PC-9 (cell line): ENCODE results near the gene DISC1. TPM values are rescaled to one million over a fixed set of nuclear protein-coding genes. Genes with fewer than 3 reads are reported as not detected.

Experiments used
- BruUV-seq: library from RNA; stranded (reverse); fragments of 400-500 nt; replicated peaks from 2 replicates; lab custom pipeline; 2021; lab: Mats Ljungman, UMichigan
- CTCF ChIA-PET: fragments of 300-600 bp; sonication (Branson Sonifier 250); formaldehyde crosslinking; loops from one replicate; lab custom pipeline; 2022; ENCODE audit warnings: antibody characterized with exemption; lab: Charles Lee
- POLR2A ChIA-PET: fragments of 300-600 bp; sonication (Branson Sonifier 250); formaldehyde crosslinking; loops from one replicate; lab custom pipeline; 2022; ENCODE audit warnings: antibody characterized with exemption; ENCODE audit not compliant: unreplicated experiment; lab: Charles Lee
- DNase-seq, 2 experiments: peaks; one replicate each; pipeline versions ENCODE4 v3.0.0 to v3.0.0-alpha.2; 2015 to 2022; ENCODE audit warnings: mixed read lengths in 1 of 2
- H2AFZ ChIP-seq: fragments of 200-600 bp; sonication (generic); 2 replicates; pipeline ENCODE4 v1.8.1; 2017; ENCODE audit warnings: antibody characterized with exemption
- H3F3A ChIP-seq: fragments of 200-600 bp; sonication (generic); 2 replicates; pipeline ENCODE4 v1.8.1; 2017; ENCODE audit warnings: antibody characterized with exemption, mild to moderate bottlenecking, low read depth; ENCODE audit not compliant: insufficient read depth
- H3K27ac ChIP-seq: fragments of 200-600 bp; sonication (generic); 2 replicates; pipeline ENCODE4 v1.6.1; 2016; ENCODE audit warnings: mixed run types
- H3K27me3 ChIP-seq: fragments of 200-600 bp; sonication (generic); 2 replicates; pipeline ENCODE4 v1.6.1; 2016; ENCODE audit warnings: low read depth, mixed run types; ENCODE audit not compliant: insufficient read depth
- H3K36me3 ChIP-seq: fragments of 200-600 bp; sonication (generic); 2 replicates; pipeline ENCODE4 v1.6.1; 2016; ENCODE audit warnings: low read depth, mixed run types
- H3K4me1 ChIP-seq: fragments of 200-600 bp; sonication (generic); replicated peaks from 2 replicates; pipeline ENCODE4 v1.6.1; 2016; ENCODE audit warnings: mixed run types; ENCODE audit not compliant: insufficient read depth
- H3K4me2 ChIP-seq: fragments of 200-600 bp; sonication (generic); 2 replicates; pipeline ENCODE4 v1.6.1; 2017; ENCODE audit warnings: mixed run types
- H3K4me3 ChIP-seq: fragments of 200-600 bp; sonication (generic); 2 replicates; pipeline ENCODE4 v1.6.1; 2016; ENCODE audit warnings: mixed run types
- H3K79me2 ChIP-seq: fragments of 200-600 bp; sonication (generic); 2 replicates; pipeline ENCODE4 v1.6.1; 2017; ENCODE audit warnings: low read depth, mixed run types
- H3K9me2 ChIP-seq: fragments of 200-600 bp; sonication (generic); 2 replicates; pipeline ENCODE4 v1.8.1; 2017; ENCODE audit warnings: mild to moderate bottlenecking; ENCODE audit not compliant: insufficient read depth
- H3K9me3 ChIP-seq: fragments of 200-600 bp; sonication (generic); 2 replicates; pipeline ENCODE4 v1.8.1; 2016; ENCODE audit warnings: low read depth; ENCODE audit not compliant: insufficient read depth
- H4K20me1 ChIP-seq: fragments of 200-600 bp; sonication (generic); 2 replicates; pipeline ENCODE4 v1.8.1; 2017; ENCODE audit not compliant: insufficient read depth
- CTCF ChIP-seq: fragments of 200-600 bp; sonication (generic); conservative IDR thresholded peaks from 2 replicates; pipeline ENCODE4 v1.6.1; 2017; ENCODE audit warnings: mixed run types, antibody characterized with exemption, mild to moderate bottlenecking, moderate library complexity
- EZH2 ChIP-seq: fragments of 200-600 bp; sonication (generic); IDR thresholded peaks from 2 replicates; pipeline ENCODE4 v1.8.0; 2017; ENCODE audit warnings: antibody characterized with exemption, low read depth
- intact Hi-C: fragments of 100-400 bp; cut with micrococcal nuclease; formaldehyde crosslinking; loops from one replicate; pipeline ENCODE4 v1.10.0; 2022; ENCODE audit not compliant: unreplicated experiment
- total RNA-seq: library from RNA; stranded (reverse); gene quantifications from 2 replicates; pipeline ENCODE4 v1.2.3, GENCODE V29; 2021

DISC1 gene
- total RNA-seq, 1 experiment from 2014 or later: 7.4 TPM

- intact Hi-C loops: no loop called here
Measured at GRCh38 chr1:231882790-231883189, 256.2 kb downstream of the DISC1 start.

GRCh38 chr1:231883382-231883781 is 256.8 kb downstream of the DISC1 start:
- Histone ChIP-seq H3K27me3 (no peaks in the 10 kb centered on the region), H3K27ac (no peak overlapping the region), H3K36me3 (no peaks in the 10 kb centered on the region), H3K4me2 (no peak overlapping the region), H3K4me3 (no peak overlapping the region), H3K79me2 (no peaks in the 10 kb centered on the region), H3K4me1 (no peaks in the 10 kb centered on the region), H3K9me3 (no peaks in the 10 kb centered on the region), H3K9me2 (no peaks in the 10 kb centered on the region), H4K20me1 (no peaks in the 10 kb centered on the region), H3F3A (no peaks in the 10 kb centered on the region), H2AFZ (no peak overlapping the region)
- TF ChIP-seq EZH2 (no peak), CTCF (no peak)
- ChIA-PET POLR2A (no interaction called here), CTCF (no interaction called here)
- BruUV-seq: no TSS peak
- intact Hi-C loops: no loop called here
- no peak for DNase-seq

More at GRCh38 chr1:231882790-231883189, 256.2 kb downstream of the DISC1 start:
- ChIA-PET CTCF (no interaction called here), POLR2A (interaction anchor here (0.6 kb wide), 1 partner anchor 110 kb away, joined by 5 read pairs; no protein-coding TSS in a partner anchor)
- H3F3A ChIP-seq: no peaks in the 10 kb centered on the region
- BruUV-seq: no TSS peak
- TF ChIP-seq CTCF (no peak), EZH2 (no peak)
- no peaks in the 10 kb centered on the region for H3K79me2 ChIP-seq
- no peaks in the 10 kb centered on the region for H3K36me3 ChIP-seq
- H2AFZ ChIP-seq: no peak overlapping the region
- H3K9me3 ChIP-seq: no peaks in the 10 kb centered on the region
- no peaks in the 10 kb centered on the region for H3K9me2 ChIP-seq
- no peaks in the 10 kb centered on the region for H3K4me1 ChIP-seq
- no peaks in the 10 kb centered on the region for H3K27me3 ChIP-seq
- DNase-seq: no peak
- H3K27ac ChIP-seq: no peak overlapping the region
- H3K4me2 ChIP-seq: no peak overlapping the region
- H3K4me3 ChIP-seq: no peak overlapping the region
- H4K20me1 ChIP-seq: no peaks in the 10 kb centered on the region; the same call in 1 of the 2 replicates

- intact Hi-C loops: no loop called here
- Histone ChIP-seq H3K27ac (no peak overlapping the region), H3K79me2 (no peaks in the 10 kb centered on the region), H3K4me3 (no peak overlapping the region), H3K36me3 (no peaks in the 10 kb centered on the region), H3K4me1 (no peaks in the 10 kb centered on the region), H4K20me1 (no peaks in the 10 kb centered on the region), H3K27me3 (no peaks in the 10 kb centered on the region), H3F3A (no peaks in the 10 kb centered on the region), H3K9me3 (no peaks in the 10 kb centered on the region), H3K4me2 (no peak overlapping the region), H2AFZ (no peak overlapping the region), H3K9me2 (no peaks in the 10 kb centered on the region)
- ChIA-PET POLR2A (no interaction called here), CTCF (no interaction called here)
- no peak for DNase-seq
- no peak for TF ChIP-seq CTCF
- no peak for TF ChIP-seq EZH2
- BruUV-seq: no TSS peak
Measured at GRCh38 chr1:231885209-231885854, 258.7 kb downstream of the DISC1 start.
